A549 (cell line): ENCODE measurements around the gene CEND1. TPM values are rescaled to one million over a fixed set of nuclear protein-coding genes. Genes with fewer than 3 reads are reported as not detected.

Source experiments
- ATAC-seq, 2 experiments: fragments of 200-7000 bp in 1 of 2; fragments of >200 bp in 1 of 2; cut with Nextera tagmentation in 1 of 2; cut with Tn5 transposase in 1 of 2; 3 replicates each; pipeline versions ENCODE4 v1.8.0 to v1.9.1; 2018 to 2020; ENCODE audit warnings: mild to moderate bottlenecking in 1 of 2, moderate library complexity in 1 of 2
- CTCF ChIA-PET: fragments of 300-600 bp; sonication (Branson Sonifier 250); formaldehyde crosslinking; extraction: SDS; loops from one replicate; lab custom pipeline; 2021; ENCODE audit warnings: antibody characterized with exemption, inconsistent platforms; lab: Yijun Ruan, JAX
- POLR2A ChIA-PET: fragments of 350-600 bp; formaldehyde crosslinking; extraction: SDS; loops from one replicate; lab custom pipeline; 2021; ENCODE audit warnings: antibody characterized with exemption, inconsistent platforms; lab: Yijun Ruan, JAX
- DNase-seq, 2 experiments: peaks; one replicate each; pipeline versions ENCODE4 v3.0.0 to v3.0.0-alpha.2; 2011 to 2016; ENCODE audit warnings: low read depth in 1 of 2, low spot score in 1 of 2
- FAIRE-seq: peaks from 2 replicates; lab custom pipeline; 2011; peaks lifted over from hg19 to GRCh38; lab: Jason Lieb, UNC
- H3K27ac ChIP-seq, 2 experiments: fragments of >200 bp; sonication (Bioruptor Twin); formaldehyde crosslinking; 3 replicates each; pipeline ENCODE4 v1.5.1; 2016 to 2017
- H3K4me1 ChIP-seq: fragments of >200 bp; sonication (Bioruptor Twin); formaldehyde crosslinking; 3 replicates; pipeline ENCODE4 v1.6.1; 2016
- H3K4me2 ChIP-seq: fragments of >200 bp; sonication (Bioruptor Twin); formaldehyde crosslinking; 3 replicates; pipeline ENCODE4 v1.6.1; 2016
- H3K4me3 ChIP-seq: fragments of >200 bp; sonication (Bioruptor Twin); formaldehyde crosslinking; 3 replicates; pipeline ENCODE4 v1.5.1; 2016
- H3K9me3 ChIP-seq: fragments of >200 bp; sonication (Bioruptor Twin); formaldehyde crosslinking; 3 replicates; pipeline ENCODE4 v1.6.1; 2016
- CBX2 ChIP-seq: fragments of 200-600 bp; sonication (generic); IDR thresholded peaks from 2 replicates; pipeline ENCODE4 v1.6.1; 2016; ENCODE audit warnings: low read depth, mild to moderate bottlenecking, borderline replicate concordance
- CEBPB ChIP-seq, 2 experiments: fragments of >200 bp in 1 of 2; sonication (Bioruptor Twin) in 1 of 2; formaldehyde crosslinking in 1 of 2; IDR thresholded peaks; 2 replicates each; pipeline ENCODE4 v1.6.1; 2012 to 2016
- EHF ChIP-seq: fragments of 250-450 bp; sonication (Bioruptor Pico); IDR thresholded peaks from 2 replicates; pipeline ENCODE4 v1.5.0; 2020; ENCODE audit warnings: mild to moderate bottlenecking
- EP300 ChIP-seq, 2 experiments: fragments of >200 bp; sonication (Bioruptor Twin); formaldehyde crosslinking; IDR thresholded peaks; 2 replicates in 1 of 2; 3 replicates in 1 of 2; pipeline ENCODE4 v1.6.1; 2016 to 2017
- ESRRA ChIP-seq: fragments of 150-350 bp; IDR thresholded peaks from 2 replicates; pipeline ENCODE4 v1.6.1; 2014; ENCODE audit warnings: mild to moderate bottlenecking, low read length, borderline replicate concordance
- FOSB ChIP-seq: fragments of 250-450 bp; sonication (Bioruptor Pico); IDR thresholded peaks from 2 replicates; pipeline ENCODE4 v1.5.0; 2020; ENCODE audit warnings: mild to moderate bottlenecking, moderate library complexity
- FOSL2 ChIP-seq, 2 experiments: fragments of 450-650 bp in 1 of 2; fragments of >200 bp in 1 of 2; sonication (Bioruptor Twin) in 1 of 2; formaldehyde crosslinking; IDR thresholded peaks; 2 replicates each; pipeline versions ENCODE4 v1.5.0 to v1.6.1; 2016 to 2020; ENCODE audit warnings: mild to moderate bottlenecking in 1 of 2, moderate library complexity in 1 of 2
- HDAC2 ChIP-seq: fragments of 200-600 bp; sonication (generic); IDR thresholded peaks from 2 replicates; pipeline ENCODE4 v1.6.1; 2016
- JUN ChIP-seq, 2 experiments: fragments of >200 bp; sonication (Bioruptor Twin); formaldehyde crosslinking; IDR thresholded peaks; 2 replicates in 1 of 2; 3 replicates in 1 of 2; pipeline ENCODE4 v1.6.1; 2016 to 2017
- JUNB ChIP-seq: fragments of >200 bp; sonication (Bioruptor Twin); formaldehyde crosslinking; IDR thresholded peaks from 2 replicates; pipeline ENCODE4 v1.6.1; 2016
- MYC ChIP-seq: IDR thresholded peaks from 2 replicates; pipeline ENCODE4 v1.6.1; 2012; ENCODE audit warnings: mild to moderate bottlenecking, inconsistent platforms, low read length, improper control_type of control experiment, borderline replicate concordance
- PHF8 ChIP-seq: fragments of 200-600 bp; sonication (generic); IDR thresholded peaks from 2 replicates; pipeline ENCODE4 v1.6.1; 2016; ENCODE audit warnings: low read depth, mild to moderate bottlenecking, antibody characterized with exemption, moderate library complexity, borderline replicate concordance
- POLR2A ChIP-seq: IDR thresholded peaks from 2 replicates; pipeline ENCODE4 v1.6.1; 2012; ENCODE audit warnings: mild to moderate bottlenecking, low read length
- POLR2AphosphoS2 ChIP-seq: conservative IDR thresholded peaks from 2 replicates; pipeline ENCODE4 v1.6.1; 2012; ENCODE audit warnings: low read length, improper control_type of control experiment, inconsistent platforms
- RFX5 ChIP-seq: fragments of 450-650 bp; IDR thresholded peaks from 2 replicates; pipeline ENCODE4 v1.7.1; 2014; ENCODE audit warnings: antibody characterized with exemption, mild to moderate bottlenecking, moderate library complexity
- TP53 ChIP-seq: fragments of 250-450 bp; sonication (Bioruptor Pico); IDR thresholded peaks from 2 replicates; pipeline ENCODE4 v1.5.0; 2021; ENCODE audit warnings: mild to moderate bottlenecking, moderate library complexity
- ZC3H11A ChIP-seq: fragments of 450-650 bp; IDR thresholded peaks from 2 replicates; pipeline ENCODE4 v1.6.1; 2014; ENCODE audit warnings: antibody characterized with exemption, mild to moderate bottlenecking
- WGBS: methylation state at CpG from one replicate; pipeline ENCODE4 v1.1.6; 2017; ENCODE audit errors: missing lambda C conversion rate; 5-methylcytosine and 5-hydroxymethylcytosine counted together
- polyA plus RNA-seq, 4 experiments: library from polyadenylated mRNA; depleted of rRNA in 3 of 4; stranded (reverse); fragments of >200 nt; fragmentation: RNase III in 1 of 4; extraction: RNeasy Plus Mini Kit Qiagen cat#74134 plus additional on column Dnase treatment in 1 of 4; gene quantifications; 2 replicates in 3 of 4; 3 replicates in 1 of 4; pipeline ENCODE4 v1.2.3, GENCODE V29; 2011 to 2017
- TF ChIP-seq, protein P1 (sequence below): IDR thresholded peaks from 2 replicates; pipeline ENCODE4 v1.6.1; 2012; ENCODE audit warnings: low read depth, borderline replicate concordance
- TF ChIP-seq, protein P2 (sequence below): fragments of 200-600 bp; sonication (generic); IDR thresholded peaks from 2 replicates; pipeline ENCODE4 v1.6.1; 2016; ENCODE audit warnings: antibody characterized with exemption, mild to moderate bottlenecking, moderate library complexity
- TF ChIP-seq, protein P3 (sequence below): IDR thresholded peaks from 2 replicates; pipeline ENCODE4 v1.6.1; 2012
- TF ChIP-seq, protein P4 (sequence below): IDR thresholded peaks from 2 replicates; pipeline ENCODE4 v1.6.1; 2012

CEND1 gene
- polyA plus RNA-seq, 2 of the 4 experiments (the other 2 are of a cell fraction): 1.0 TPM; not detected in 1

DNA sequence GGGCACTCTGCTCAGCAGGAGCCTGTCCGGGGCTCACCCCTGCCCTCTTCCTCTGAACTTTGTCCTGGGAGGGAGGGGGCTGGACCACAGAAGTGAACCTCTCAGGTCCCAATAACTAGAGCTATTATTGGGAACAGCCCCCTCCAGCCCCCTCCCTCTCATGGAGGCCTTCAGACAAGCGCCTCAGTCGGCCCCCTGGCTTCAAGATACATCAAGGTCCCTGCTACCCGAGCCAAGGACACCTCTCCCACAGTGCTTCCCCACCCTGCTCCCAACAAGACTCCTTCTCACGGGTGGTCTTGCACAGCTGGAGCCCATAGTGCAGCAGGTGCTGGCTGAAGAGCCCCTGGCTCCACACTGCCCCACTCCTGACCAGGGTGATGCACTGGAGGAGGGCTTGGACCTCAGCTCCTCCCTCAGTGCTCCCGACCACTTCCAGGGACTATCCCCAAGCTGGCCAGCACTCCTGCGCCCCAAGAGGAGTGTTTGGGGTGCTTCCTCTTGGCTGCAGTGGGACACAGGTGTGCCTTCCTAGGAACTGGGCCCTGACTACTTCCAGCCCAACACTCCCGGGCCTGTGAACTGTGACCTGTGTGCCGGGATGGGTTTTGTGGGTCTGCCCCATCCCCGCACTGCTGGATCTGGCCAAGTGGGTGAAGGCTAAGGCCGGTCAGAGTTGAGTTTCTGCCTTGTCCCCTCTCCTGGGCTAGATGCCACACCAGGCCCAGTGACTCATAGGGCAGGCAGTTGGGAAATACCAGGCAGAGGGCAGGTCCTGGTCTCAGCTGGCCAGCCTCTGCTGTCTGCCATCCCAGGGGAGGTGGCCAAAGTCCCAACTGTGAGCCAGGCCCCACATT, 31.0 kb upstream of the CEND1 start:
- DNase-seq (peak; percentile 79 to 85), ATAC-seq (peak; percentile 42 to 54)

DNA sequence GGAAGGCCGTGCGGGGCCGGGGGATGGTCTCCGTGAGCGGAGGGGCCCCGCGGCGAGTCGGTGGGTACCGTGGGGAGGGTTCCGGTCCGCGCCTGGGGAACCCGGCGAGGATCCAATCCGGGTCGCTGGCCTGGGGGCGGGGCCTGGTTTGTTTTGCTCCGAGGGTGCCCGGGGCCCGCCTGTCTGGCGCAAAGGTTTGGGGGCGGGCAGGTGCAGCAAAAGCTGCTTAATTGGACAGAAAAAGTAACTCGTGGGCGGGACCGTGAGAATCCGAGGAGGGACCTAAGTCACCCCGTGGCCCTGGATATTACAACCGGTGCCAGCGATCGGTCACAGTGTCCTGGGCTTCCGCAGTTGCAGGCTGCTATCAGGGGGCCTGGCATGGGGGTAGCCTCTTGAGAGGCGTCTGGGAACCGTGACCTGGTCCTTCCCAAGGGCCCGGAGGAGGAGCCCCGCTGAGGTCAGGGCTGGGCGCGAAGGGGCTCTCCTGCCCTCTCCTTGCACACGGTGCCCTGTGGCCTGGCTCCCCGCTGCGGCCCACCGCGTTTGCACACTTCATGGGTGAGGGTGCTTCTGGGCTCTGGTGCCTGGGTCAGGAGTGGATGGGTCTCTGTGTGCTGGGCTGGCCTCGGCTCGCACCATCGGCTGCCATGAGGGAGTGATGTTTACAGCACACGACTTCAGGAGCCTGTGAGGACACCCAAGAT, 30.2 kb upstream of the CEND1 start:
- Histone ChIP-seq H3K4me3 (peak overlapping the region; percentile 99), H3K9me3 (no peaks in the 10 kb centered on the region), H3K4me1 (peaks cover 40% of the 10 kb centered on the region), H3K4me2 (peak overlapping the region; percentile 97), H3K27ac (peak overlapping the region; percentile 87 to 90)
- DNase-seq (peak; percentile 77 to 92), ATAC-seq (peak; percentile 36 to 64), FAIRE-seq (no peak)
- ChIA-PET POLR2A (interaction anchor here (0.6 to 3.1 kb wide), 11 partner anchors 9 to 43 kb away, joined by 3 to 52 read pairs (median 9); partner anchors contain the start of genes CD151, CRACR2B, RPLP2 and TSPAN4), CTCF (interaction anchor here (0.7 to 1.7 kb wide), 3 partner anchors 8 to 20 kb away, joined by 3 read pairs; no protein-coding TSS in a partner anchor)
- 8% methylated on average over 31 of the region's 47 CpGs for WGBS
- no peak for TF ChIP-seq RFX5
- TF ChIP-seq, protein P1, sequence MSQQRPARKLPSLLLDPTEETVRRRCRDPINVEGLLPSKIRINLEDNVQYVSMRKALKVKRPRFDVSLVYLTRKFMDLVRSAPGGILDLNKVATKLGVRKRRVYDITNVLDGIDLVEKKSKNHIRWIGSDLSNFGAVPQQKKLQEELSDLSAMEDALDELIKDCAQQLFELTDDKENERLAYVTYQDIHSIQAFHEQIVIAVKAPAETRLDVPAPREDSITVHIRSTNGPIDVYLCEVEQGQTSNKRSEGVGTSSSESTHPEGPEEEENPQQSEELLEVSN: no peak
- TF ChIP-seq, protein P2, sequence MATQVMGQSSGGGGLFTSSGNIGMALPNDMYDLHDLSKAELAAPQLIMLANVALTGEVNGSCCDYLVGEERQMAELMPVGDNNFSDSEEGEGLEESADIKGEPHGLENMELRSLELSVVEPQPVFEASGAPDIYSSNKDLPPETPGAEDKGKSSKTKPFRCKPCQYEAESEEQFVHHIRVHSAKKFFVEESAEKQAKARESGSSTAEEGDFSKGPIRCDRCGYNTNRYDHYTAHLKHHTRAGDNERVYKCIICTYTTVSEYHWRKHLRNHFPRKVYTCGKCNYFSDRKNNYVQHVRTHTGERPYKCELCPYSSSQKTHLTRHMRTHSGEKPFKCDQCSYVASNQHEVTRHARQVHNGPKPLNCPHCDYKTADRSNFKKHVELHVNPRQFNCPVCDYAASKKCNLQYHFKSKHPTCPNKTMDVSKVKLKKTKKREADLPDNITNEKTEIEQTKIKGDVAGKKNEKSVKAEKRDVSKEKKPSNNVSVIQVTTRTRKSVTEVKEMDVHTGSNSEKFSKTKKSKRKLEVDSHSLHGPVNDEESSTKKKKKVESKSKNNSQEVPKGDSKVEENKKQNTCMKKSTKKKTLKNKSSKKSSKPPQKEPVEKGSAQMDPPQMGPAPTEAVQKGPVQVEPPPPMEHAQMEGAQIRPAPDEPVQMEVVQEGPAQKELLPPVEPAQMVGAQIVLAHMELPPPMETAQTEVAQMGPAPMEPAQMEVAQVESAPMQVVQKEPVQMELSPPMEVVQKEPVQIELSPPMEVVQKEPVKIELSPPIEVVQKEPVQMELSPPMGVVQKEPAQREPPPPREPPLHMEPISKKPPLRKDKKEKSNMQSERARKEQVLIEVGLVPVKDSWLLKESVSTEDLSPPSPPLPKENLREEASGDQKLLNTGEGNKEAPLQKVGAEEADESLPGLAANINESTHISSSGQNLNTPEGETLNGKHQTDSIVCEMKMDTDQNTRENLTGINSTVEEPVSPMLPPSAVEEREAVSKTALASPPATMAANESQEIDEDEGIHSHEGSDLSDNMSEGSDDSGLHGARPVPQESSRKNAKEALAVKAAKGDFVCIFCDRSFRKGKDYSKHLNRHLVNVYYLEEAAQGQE: 0 out of 2 replicates have a peak, but pooled peaks have one; percentile 5
- TF ChIP-seq ESRRA: no peak
- no peak for TF ChIP-seq TP53 (CRISPR knock-in tag)
- no peak for TF ChIP-seq EP300 (IDR thresholded peaks at IDR 0.05)
- no peak for TF ChIP-seq POLR2AphosphoS2
- TF ChIP-seq, protein P3, sequence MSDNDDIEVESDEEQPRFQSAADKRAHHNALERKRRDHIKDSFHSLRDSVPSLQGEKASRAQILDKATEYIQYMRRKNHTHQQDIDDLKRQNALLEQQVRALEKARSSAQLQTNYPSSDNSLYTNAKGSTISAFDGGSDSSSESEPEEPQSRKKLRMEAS: peak; percentile 39
- 0 out of 2 replicates have a peak, but pooled peaks have one; percentile 13 for TF ChIP-seq POLR2A
- TF ChIP-seq, protein P4, sequence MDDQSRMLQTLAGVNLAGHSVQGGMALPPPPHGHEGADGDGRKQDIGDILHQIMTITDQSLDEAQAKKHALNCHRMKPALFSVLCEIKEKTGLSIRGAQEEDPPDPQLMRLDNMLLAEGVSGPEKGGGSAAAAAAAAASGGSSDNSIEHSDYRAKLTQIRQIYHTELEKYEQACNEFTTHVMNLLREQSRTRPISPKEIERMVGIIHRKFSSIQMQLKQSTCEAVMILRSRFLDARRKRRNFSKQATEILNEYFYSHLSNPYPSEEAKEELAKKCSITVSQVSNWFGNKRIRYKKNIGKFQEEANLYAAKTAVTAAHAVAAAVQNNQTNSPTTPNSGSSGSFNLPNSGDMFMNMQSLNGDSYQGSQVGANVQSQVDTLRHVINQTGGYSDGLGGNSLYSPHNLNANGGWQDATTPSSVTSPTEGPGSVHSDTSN: 0 out of 2 replicates have a peak, but pooled peaks have one; percentile 51
- no peak for TF ChIP-seq PHF8
- no peak for TF ChIP-seq CEBPB (IDR thresholded peaks at IDR 0.05)
- TF ChIP-seq, all 56 proteins: peak for 4

More for the DNA sequence above, 31.0 kb upstream of the CEND1 start:
- H3K4me2 ChIP-seq: peak overlapping the region; percentile 97
- no peaks in the 10 kb centered on the region for H3K9me3 ChIP-seq
- peak overlapping the region; percentile 99 for H3K4me3 ChIP-seq
- ChIA-PET POLR2A (interaction anchor here (0.6 to 3.1 kb wide), 8 partner anchors 8 to 26 kb away, joined by 3 to 52 read pairs (median 21); partner anchors contain the start of genes CD151, CRACR2B, RPLP2 and TSPAN4), CTCF (interaction anchor here (0.7 to 1.7 kb wide), 2 partner anchors 9 to 13 kb away, joined by 3 to 10 read pairs; no protein-coding TSS in a partner anchor)
- H3K4me1 ChIP-seq: peaks cover 48% of the 10 kb centered on the region
- WGBS: 33% methylated on average over 9 of the region's 11 CpGs
- TF ChIP-seq ZC3H11A (no peak), ESRRA (no peak), JUN (IDR thresholded peaks at IDR 0.05) (peak in 1 of 2 experiments; percentile 56; a peak in 1 of 5 replicates), JUNB (peak; percentile 22; the same call in 1 of the 2 replicates), RFX5 (no peak), CEBPB (IDR thresholded peaks at IDR 0.05) (peak; percentile 70 to 94), CBX2 (no peak), FOSL2 (IDR thresholded peaks at IDR 0.05) (peak; percentile 63; the same call in 1 of the 2 replicates), FOSL2 (CRISPR knock-in tag; IDR thresholded peaks at IDR 0.05) (peak; percentile 95), FOSB (CRISPR knock-in tag) (no peak), MYC (no peak), EHF (CRISPR knock-in tag) (no peak), POLR2A (0 out of 2 replicates have a peak, but pooled peaks have one; percentile 31), HDAC2 (no peak)
- TF ChIP-seq, protein P3: peak; percentile 42; the same call in 1 of the 2 replicates
- TF ChIP-seq, protein P4: peak; percentile 63; the same call in 1 of the 2 replicates
- TF ChIP-seq, all 56 proteins: peak for 7
- peak overlapping the region; percentile 87 to 90 for H3K27ac ChIP-seq
- peak; percentile 56 for FAIRE-seq
